GM12872 (cell line): ENCODE data around the gene ABCC8.
A peak's percentile ranks its signal among the peaks of the same experiment; 100 is the strongest.

ENCODE experiments used
- TF ChIP-seq, protein P1 (sequence below): IDR thresholded peaks from 3 replicates; pipeline ENCODE4 v1.5.1; 2011; ENCODE audit warnings: low read depth, mild to moderate bottlenecking, low read length, moderate library complexity; ENCODE audit not compliant: insufficient read depth

The ABCC8 gene

DNA sequence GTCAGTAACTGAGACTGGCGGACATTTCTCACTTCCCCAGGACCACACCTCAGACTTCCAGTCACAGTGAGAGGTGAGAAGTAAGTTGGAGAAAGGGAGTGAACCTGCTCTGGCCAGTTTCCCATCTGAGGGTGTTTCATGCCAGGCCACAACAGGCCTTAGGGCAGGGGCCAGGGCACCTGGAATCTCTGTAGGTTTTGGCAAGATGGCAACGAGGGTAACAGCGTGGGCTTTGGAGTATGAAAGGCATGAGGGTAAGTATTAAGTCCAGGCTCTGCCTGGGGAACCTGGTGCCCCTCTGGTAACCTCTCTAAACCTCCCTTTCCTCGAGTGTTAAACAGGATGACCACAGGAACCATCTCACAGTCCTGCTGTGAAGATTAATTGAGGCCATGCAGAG lies 28.5 kb upstream of the ABCC8 start:
- TF ChIP-seq, protein P1, sequence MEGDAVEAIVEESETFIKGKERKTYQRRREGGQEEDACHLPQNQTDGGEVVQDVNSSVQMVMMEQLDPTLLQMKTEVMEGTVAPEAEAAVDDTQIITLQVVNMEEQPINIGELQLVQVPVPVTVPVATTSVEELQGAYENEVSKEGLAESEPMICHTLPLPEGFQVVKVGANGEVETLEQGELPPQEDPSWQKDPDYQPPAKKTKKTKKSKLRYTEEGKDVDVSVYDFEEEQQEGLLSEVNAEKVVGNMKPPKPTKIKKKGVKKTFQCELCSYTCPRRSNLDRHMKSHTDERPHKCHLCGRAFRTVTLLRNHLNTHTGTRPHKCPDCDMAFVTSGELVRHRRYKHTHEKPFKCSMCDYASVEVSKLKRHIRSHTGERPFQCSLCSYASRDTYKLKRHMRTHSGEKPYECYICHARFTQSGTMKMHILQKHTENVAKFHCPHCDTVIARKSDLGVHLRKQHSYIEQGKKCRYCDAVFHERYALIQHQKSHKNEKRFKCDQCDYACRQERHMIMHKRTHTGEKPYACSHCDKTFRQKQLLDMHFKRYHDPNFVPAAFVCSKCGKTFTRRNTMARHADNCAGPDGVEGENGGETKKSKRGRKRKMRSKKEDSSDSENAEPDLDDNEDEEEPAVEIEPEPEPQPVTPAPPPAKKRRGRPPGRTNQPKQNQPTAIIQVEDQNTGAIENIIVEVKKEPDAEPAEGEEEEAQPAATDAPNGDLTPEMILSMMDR: no peak

DNA sequence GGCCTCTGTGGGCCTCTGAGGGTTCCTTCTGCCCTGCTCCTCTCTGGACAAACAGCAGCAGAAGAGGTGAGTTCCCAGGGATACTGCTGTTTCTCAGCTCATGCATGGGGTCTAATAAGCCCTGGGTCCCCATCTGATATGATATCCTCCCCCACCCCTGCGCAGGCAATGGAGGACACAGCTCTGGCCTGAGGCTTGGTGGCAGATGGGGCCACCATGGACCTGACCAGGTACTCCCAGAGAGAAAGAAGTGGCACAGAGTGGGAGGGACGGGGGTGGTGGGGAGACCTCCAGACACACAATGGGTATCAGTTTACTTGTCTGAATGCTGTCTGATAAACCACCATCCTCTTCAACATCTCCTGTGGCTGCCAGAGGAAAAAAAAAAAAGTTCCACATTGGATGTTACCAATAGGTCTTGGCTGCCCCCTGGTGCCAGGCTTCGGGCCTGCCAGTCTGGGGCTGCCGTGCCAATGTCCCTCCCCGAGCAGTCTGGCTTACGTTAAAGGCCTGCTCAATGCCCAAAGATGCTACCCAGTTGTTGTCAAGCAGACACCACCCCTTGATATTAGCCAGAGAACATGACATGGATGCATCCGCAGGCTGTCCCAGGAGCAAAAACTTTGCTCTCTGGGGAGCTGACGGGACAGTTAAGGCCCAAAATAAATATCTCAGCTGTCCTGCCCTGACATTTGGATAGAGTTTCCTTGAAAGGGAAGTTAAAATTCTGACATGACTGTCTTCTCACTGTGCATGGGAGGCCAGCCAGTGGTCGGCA lies 27.9 kb upstream of the ABCC8 start:
- TF ChIP-seq, protein P1: peak; percentile 88

DNA sequence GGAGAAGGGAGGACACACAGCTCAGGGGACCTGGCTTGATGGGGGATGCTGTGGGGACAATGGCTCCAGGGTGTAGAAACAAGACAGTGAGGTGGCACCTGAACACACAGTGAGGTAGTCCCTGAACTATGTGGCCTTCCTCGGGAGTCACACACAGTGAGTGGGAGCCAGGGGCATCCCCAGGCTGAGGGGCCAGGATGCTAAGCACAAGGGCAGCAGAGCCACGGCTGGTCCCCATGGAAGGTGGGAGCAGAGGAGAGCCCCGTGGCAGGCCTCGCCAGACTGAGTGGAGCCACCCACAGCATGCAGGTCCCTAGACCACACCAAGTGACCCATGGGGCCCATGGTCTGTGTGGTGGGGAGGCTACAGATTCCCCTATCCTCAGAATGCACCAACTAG lies 26.0 kb upstream of the ABCC8 start:
- TF ChIP-seq, protein P1: no peak

DNA sequence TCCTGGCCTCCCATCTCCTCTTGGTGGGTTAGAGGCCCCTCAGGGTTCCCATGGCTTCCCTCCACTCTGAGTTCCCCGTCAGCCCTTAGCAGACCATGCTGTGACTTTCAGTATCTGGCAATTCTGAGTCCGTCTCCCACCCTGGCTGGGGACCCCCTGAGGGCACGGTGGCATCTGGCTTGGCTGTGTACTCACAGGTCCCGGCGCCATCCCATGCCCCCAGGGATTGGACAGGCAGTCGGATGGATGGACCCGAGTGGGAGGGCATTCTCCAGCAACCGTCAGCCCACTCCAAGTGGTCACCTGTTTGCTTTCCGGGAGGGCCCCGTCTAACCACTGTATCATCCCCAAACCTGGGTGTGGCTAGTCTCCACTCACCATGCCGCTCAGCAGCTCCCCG lies 24.0 kb upstream of the ABCC8 start:
- TF ChIP-seq, protein P1: no peak

DNA sequence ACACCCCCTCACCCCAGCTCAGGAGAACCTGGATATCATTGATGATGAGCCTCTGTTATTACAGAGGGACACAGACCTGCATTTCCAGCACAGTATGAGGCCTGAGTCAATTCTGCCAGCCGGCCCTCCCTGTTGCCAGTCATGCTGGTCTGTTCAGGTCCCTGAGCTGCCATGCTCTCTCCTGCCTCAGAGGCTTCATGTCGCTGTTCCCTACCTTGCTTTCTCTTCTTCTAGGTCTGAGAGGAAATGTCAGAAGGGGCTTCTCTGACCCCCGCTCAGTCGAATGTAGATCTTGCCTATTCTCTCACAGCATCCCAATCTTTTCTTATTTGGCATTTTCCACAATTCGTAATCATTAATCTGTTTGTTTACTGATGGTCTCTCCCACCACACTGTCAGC lies 21.8 kb upstream of the ABCC8 start:
- TF ChIP-seq, protein P1: peak; percentile 52; the same call in 2 of the 3 replicates

DNA sequence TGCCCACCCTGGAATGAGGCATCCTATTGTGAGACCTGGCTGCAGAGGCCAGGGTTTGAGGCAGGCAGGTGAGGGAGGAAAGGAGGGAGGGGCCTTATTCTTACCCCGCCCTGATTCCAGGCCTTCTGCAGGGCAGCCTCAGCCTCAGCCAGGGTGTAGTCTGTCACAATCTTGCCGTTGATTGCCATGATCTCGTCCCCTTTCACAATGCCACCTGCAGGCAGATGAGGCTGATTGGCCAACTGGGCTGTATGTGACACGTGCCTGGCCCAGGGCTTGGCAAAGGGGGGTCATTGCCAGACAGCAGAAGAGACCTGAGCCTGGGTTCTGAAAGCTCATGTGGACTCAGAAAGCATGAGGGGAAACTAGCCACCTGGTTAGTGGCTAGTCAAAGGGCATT lies 21.4 kb upstream of the ABCC8 start:
- TF ChIP-seq, protein P1: no peak

DNA sequence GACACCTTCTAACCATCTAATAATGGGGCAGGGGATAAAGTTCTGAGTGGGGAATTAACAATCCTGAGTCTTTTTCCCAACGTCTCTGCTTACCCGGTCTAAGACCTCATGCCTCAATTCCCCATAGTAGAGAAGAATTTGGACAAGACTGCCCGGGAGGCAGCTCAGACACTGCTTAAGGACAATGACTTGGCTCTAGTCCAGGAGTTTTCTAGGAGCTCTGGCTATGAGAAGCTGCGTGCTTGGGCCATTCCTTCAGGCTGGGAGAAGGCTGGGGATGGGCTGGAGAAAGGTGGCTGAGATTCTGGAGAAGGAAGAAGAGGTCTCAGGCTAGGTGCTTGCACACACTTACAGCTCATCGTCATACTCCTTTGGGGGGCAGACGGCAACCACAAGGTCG lies 19.8 kb upstream of the ABCC8 start:
- TF ChIP-seq, protein P1: no peak

DNA sequence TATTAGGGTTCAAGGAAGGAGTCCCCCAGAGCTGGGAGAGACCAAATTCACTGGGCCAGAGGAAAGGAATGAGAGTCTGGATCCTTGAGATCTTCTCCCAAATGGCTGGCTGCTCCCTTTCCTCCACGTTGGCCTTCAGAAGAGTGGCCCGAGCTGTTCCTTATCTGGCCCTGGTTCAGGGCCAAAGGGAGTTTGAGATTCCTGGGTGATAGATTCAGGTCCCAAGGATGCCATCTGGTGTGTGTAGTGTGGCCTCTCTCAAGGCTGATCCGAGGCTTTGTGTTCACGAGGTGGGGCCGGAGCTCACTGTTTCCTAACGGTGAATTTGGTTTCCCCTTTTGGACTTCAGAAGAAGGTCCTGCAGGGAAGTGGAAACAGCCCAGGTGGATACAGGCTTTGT lies 17.4 kb upstream of the ABCC8 start:
- TF ChIP-seq, protein P1: no peak
